ENCODE measurements around the gene PITX2. TPM values are rescaled to one million over a fixed set of nuclear protein-coding genes. Genes with fewer than 3 reads are reported as not detected.

PITX2 gene
- polyA plus RNA-seq, 1 of the 3 experiments (the other 2 are of a cell fraction) = not detected

GRCh38 chr4:110597582-110597981 lies 25.3 kb downstream of the PITX2 start:
- H3K27ac ChIP-seq (ENCODE audit: low read depth in 2 of 2, low read length in 1 of 2) = no peak overlapping the region
- no peak for DNase-seq
- no peaks in the 10 kb centered on the region for H3K9me2 ChIP-seq
- H3K4me2 ChIP-seq = no peak overlapping the region
- no peaks in the 10 kb centered on the region for H3K9me3 ChIP-seq
- TF ChIP-seq GABPA (IDR thresholded peaks at IDR 0.05; ENCODE audit: low read depth) = no peak
- no peak for TF ChIP-seq IRF3 (IDR thresholded peaks at IDR 0.05; ENCODE audit: low read depth, low read length)
- no peak for TF ChIP-seq RCOR1 (IDR thresholded peaks at IDR 0.05; ENCODE audit: low read length)
- TF ChIP-seq CTCF (IDR thresholded peaks at IDR 0.05) = no peak
- no peak for TF ChIP-seq FOXM1 (IDR thresholded peaks at IDR 0.05; ENCODE audit: low read depth)
- TF ChIP-seq REST (IDR thresholded peaks at IDR 0.05; ENCODE audit: low read depth, low read length) = no peak
- no peak for TF ChIP-seq EZH2phosphoT487 (IDR thresholded peaks at IDR 0.05; ENCODE audit: borderline replicate concordance, low read depth)
- no peak overlapping the region for H2AFZ ChIP-seq (ENCODE audit: low read depth)
- ChIA-PET POLR2A (no interaction called here), CTCF (no interaction called here)
- no peaks in the 10 kb centered on the region for H4K20me1 ChIP-seq (ENCODE audit: insufficient read depth)
- H3K4me1 ChIP-seq (ENCODE audit: control insufficient read depth in 1 of 2, insufficient read depth in 2 of 2, low read depth in 1 of 2, low read length in 1 of 2) = no peaks in the 10 kb centered on the region
- no peaks in the 10 kb centered on the region for H3K36me3 ChIP-seq (replicated peaks in 1 of 2; ENCODE audit: control insufficient read depth in 1 of 2, insufficient read depth in 2 of 2, low read length in 1 of 2)
- no peaks in the 10 kb centered on the region for H3F3A ChIP-seq (replicated peaks; ENCODE audit: insufficient read depth)
- no peak overlapping the region for H3K4me3 ChIP-seq (ENCODE audit: low read depth in 2 of 2, low read length in 1 of 2)
- no peaks in the 10 kb centered on the region for H3K27me3 ChIP-seq (ENCODE audit: insufficient read depth)
- H3K79me2 ChIP-seq (ENCODE audit: insufficient read depth) = no peaks in the 10 kb centered on the region
- no peak overlapping the region for H3K9ac ChIP-seq

- Histone ChIP-seq H3K36me3 (replicated peaks in 1 of 2; ENCODE audit: control insufficient read depth in 1 of 2, insufficient read depth in 2 of 2, low read length in 1 of 2) (no peaks in the 10 kb centered on the region), H3K9me2 (no peaks in the 10 kb centered on the region), H3K4me1 (ENCODE audit: control insufficient read depth in 1 of 2, insufficient read depth in 2 of 2, low read depth in 1 of 2, low read length in 1 of 2) (no peaks in the 10 kb centered on the region), H3K27ac (ENCODE audit: low read depth in 2 of 2, low read length in 1 of 2) (no peak overlapping the region), H3F3A (replicated peaks; ENCODE audit: insufficient read depth) (no peaks in the 10 kb centered on the region), H3K27me3 (ENCODE audit: insufficient read depth) (no peaks in the 10 kb centered on the region), H2AFZ (ENCODE audit: low read depth) (no peak overlapping the region), H3K9me3 (no peaks in the 10 kb centered on the region), H3K4me2 (no peak overlapping the region), H3K4me3 (ENCODE audit: low read depth in 2 of 2, low read length in 1 of 2) (no peak overlapping the region), H4K20me1 (ENCODE audit: insufficient read depth) (no peaks in the 10 kb centered on the region), H3K9ac (no peak overlapping the region), H3K79me2 (ENCODE audit: insufficient read depth) (no peaks in the 10 kb centered on the region)
- ChIA-PET POLR2A (no interaction called here), CTCF (no interaction called here)
- no peak for DNase-seq
- 2% methylated on average over 2 of the region's 2 CpGs for WGBS (ENCODE audit: low lambda C conversion rate)
- TF ChIP-seq JUND (IDR thresholded peaks at IDR 0.05) = no peak
- no peak for TF ChIP-seq RFX5 (IDR thresholded peaks at IDR 0.05; ENCODE audit: low read length)
- TF ChIP-seq RXRA (IDR thresholded peaks at IDR 0.05; ENCODE audit: borderline replicate concordance, low read depth) = no peak
- TF ChIP-seq POLR2AphosphoS5 (IDR thresholded peaks at IDR 0.05; ENCODE audit: low read depth, low read length) = no peak
- TF ChIP-seq RAD21 (IDR thresholded peaks at IDR 0.05; ENCODE audit: low read length) = no peak
- no peak for TF ChIP-seq FOSL2 (IDR thresholded peaks at IDR 0.05; ENCODE audit: borderline replicate concordance, low read depth)
- no peak for TF ChIP-seq MAX (IDR thresholded peaks at IDR 0.05; ENCODE audit: low read depth)
- TF ChIP-seq GABPA (IDR thresholded peaks at IDR 0.05; ENCODE audit: low read depth) = no peak
- no peak for TF ChIP-seq TCF12 (IDR thresholded peaks at IDR 0.05)
Observed at GRCh38 chr4:110596431-110596830, 26.4 kb downstream of the PITX2 start.
